HG02588 (cell line): ENCODE measurements around the gene GCGR.

Source experiments
- ATAC-seq: cut with Tn5 transposase; IDR thresholded peaks from one replicate; pipeline ENCODE4 v1.9.1; 2021; ENCODE audit warnings: mild to moderate bottlenecking, moderate library complexity; ENCODE audit not compliant: unreplicated experiment

Gene GCGR

GRCh38 chr17:81811705-81812570 lies 8.0 kb downstream of the GCGR start:
- ATAC-seq, result no peak

GRCh38 chr17:81812571-81813370 lies 8.8 kb downstream of the GCGR start:
- no peak for ATAC-seq

- no peak for ATAC-seq
Observed at GRCh38 chr17:81813371-81813684, 9.4 kb downstream of the GCGR start.

GRCh38 chr17:81813861-81814683 lies 10.1 kb downstream of the GCGR start:
- ATAC-seq, result no peak

- ATAC-seq, result no peak
Observed at GRCh38 chr17:81814748-81815645, 11.0 kb downstream of the GCGR start.

GRCh38 chr17:81815646-81815986 lies 11.7 kb downstream of the GCGR start:
- ATAC-seq, result no peak

GRCh38 chr17:81817758-81818147 lies 13.8 kb downstream of the GCGR start:
- ATAC-seq, result no peak

GRCh38 chr17:81819708-81820107 lies 15.8 kb downstream of the GCGR start:
- no peak for ATAC-seq

GRCh38 chr17:81821147-81821546 lies 17.2 kb downstream of the GCGR start:
- no peak for ATAC-seq

- ATAC-seq, result no peak
Observed at GRCh38 chr17:81821603-81822311, 17.8 kb downstream of the GCGR start.

GRCh38 chr17:81822312-81822637 lies 18.3 kb downstream of the GCGR start:
- ATAC-seq, result no peak

- no peak for ATAC-seq
Observed at GRCh38 chr17:81822996-81823819, 19.3 kb downstream of the GCGR start.

GRCh38 chr17:81823820-81824550 lies 20.0 kb downstream of the GCGR start:
- ATAC-seq, result no peak

GRCh38 chr17:81824595-81824994 lies 20.6 kb downstream of the GCGR start:
- no peak for ATAC-seq

- ATAC-seq, result no peak
Observed at GRCh38 chr17:81825841-81826466, 22.0 kb downstream of the GCGR start.

- ATAC-seq, result no peak
Observed at GRCh38 chr17:81828656-81829055, 24.7 kb downstream of the GCGR start.

- no peak for ATAC-seq
Observed at GRCh38 chr17:81829858-81830257, 25.9 kb downstream of the GCGR start.

GRCh38 chr17:81831563-81831956 lies 27.6 kb downstream of the GCGR start:
- no peak for ATAC-seq
